ENCODE results near the gene LPCAT3.

LPCAT3 gene

DNA sequence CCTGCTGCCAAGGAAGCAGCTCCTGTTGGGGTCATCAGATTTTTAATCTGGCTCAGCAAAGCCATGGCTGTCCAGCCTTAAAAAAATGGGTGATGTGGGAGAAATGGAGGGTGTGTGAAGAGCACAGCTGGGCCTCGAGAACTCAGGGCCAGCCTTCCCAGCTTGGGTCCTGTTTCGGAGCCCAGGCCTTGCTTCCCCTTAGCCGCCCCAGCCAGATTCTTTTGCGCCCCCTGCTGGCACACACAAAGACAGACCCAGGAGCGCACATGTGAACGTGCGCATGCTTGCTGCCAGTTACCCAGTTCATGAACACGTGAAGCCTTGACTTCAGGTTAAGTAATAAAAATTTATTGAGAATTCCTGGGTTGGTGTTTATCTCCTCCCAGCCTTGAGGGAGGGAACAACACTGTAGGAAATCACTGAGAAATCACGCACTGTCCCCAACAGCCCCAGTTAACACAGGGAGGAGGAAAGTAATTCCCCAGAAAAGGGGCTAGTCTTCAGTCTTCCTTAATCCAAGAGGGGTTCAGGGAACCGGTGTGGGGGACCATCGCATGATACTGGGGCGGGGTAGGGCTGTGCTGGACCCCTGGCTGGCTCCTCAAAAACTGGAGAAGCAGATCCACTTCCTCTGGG lies 53.1 kb downstream of the LPCAT3 start:
- peak; percentile 98 for TF ChIP-seq CTCF (IDR thresholded peaks at IDR 0.05; ENCODE audit: control extremely low read depth, extremely low read depth, low read depth, missing control alignments)
- ChIA-PET POLR2A (interaction anchor here (0.7 to 11.3 kb wide), 4 partner anchors 14 to 98 kb away, joined by 3 to 147 read pairs (median 6); partner anchors contain the start of genes C12orf57, PTPN6, RNU7-1 and SPSB2), CTCF (interaction anchor here (0.6 to 13.5 kb wide), 29 partner anchors 9 to 273 kb away, joined by 3 to 530 read pairs (median 4); partner anchors contain the start of genes C12orf57, PTPN6, RNU7-1 and SPSB2)
- peak; percentile 84 for DNase-seq (ENCODE audit: extremely low spot score)

DNA sequence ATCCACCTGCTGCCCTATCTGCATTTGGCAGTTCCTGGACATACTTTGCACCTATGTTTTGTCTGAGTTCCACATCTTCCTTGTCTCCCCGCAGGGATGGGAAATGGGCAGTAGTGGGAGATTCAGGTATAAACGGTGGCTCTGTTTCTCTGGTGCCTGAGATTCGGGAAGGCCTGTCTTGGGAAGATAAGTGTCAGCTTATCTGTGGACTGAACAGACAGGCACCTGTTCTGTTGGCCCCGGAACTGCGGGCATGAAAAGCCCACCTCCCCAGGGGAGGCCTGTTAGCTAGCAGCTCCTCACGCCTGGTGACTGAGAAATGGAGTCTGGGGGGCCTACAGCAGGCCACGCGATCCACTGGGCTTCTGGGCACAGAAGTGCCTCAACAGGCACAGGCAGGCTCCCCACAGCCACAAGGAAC lies 53.7 kb downstream of the LPCAT3 start:
- TF ChIP-seq CTCF (IDR thresholded peaks at IDR 0.05; ENCODE audit: control extremely low read depth, extremely low read depth, low read depth, missing control alignments) = no peak
- no peak for DNase-seq (ENCODE audit: extremely low spot score)
- POLR2A ChIA-PET = interaction anchor here (0.7 to 11.3 kb wide), 4 partner anchors 13 to 97 kb away, joined by 3 to 147 read pairs (median 6); partner anchors contain the start of genes C12orf57, PTPN6, RNU7-1 and SPSB2
- CTCF ChIA-PET = interaction anchor here (0.6 to 13.5 kb wide), 29 partner anchors 9 to 272 kb away, joined by 3 to 530 read pairs (median 4); partner anchors contain the start of genes C12orf57, PTPN6, RNU7-1 and SPSB2

DNA sequence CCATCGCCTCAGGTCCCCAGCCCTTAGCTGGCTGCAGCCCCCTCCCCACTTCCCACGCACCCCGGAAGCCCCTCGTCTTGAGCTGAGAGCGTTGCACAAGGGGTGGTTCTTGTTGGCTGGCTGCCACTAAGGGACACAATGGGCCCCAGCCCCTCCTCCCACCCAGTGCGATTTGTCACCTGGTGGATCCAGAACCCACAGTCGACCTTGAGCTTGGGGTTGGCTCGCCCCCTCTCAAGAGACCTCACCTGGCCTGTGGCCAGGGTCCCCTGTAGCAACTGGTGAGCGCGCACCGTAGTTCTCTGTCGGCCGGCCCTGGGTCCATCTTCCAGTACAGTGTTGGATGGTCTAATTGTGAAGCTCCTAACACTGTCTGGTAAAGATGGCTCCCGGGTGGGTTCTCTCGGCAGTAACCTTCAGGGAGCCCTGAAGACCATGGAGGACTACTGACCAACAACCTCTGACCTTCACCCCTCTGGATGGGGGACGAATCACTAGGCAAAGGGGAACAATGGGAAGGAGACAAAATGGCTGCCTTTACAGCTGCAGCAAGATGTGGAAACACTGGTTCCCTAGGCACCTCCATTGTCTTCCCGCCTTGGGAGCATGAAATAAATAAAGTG lies 54.4 kb downstream of the LPCAT3 start:
- ChIA-PET CTCF (interaction anchor here (0.9 to 13.5 kb wide), 14 partner anchors 8 to 149 kb away, joined by 3 to 530 read pairs (median 6); partner anchors contain the start of genes C12orf57, PTPN6, RNU7-1 and SPSB2), POLR2A (interaction anchor here (0.7 to 11.3 kb wide), 3 partner anchors 13 to 1063 kb away, joined by 3 to 147 read pairs (median 8); partner anchors contain the start of genes C12orf57, PTPN6 and RNU7-1)
- DNase-seq (ENCODE audit: extremely low spot score) = no peak
- TF ChIP-seq CTCF (IDR thresholded peaks at IDR 0.05; ENCODE audit: control extremely low read depth, extremely low read depth, low read depth, missing control alignments) = no peak

GRCh38 chr12:6963016-6963731 lies 55.1 kb downstream of the LPCAT3 start:
- ChIA-PET CTCF (interaction anchor here (1.7 to 13.5 kb wide), 6 partner anchors 7 to 95 kb away, joined by 12 to 530 read pairs (median 22); partner anchors contain the start of genes C12orf57, PTPN6, RNU7-1 and TPI1), POLR2A (interaction anchor here (0.6 to 11.3 kb wide), 5 partner anchors 12 to 1064 kb away, joined by 3 to 147 read pairs (median 4); partner anchors contain the start of genes C12orf57, PTPN6, RNU7-1 and SPSB2)
- no peak for TF ChIP-seq CTCF (IDR thresholded peaks at IDR 0.05; ENCODE audit: control extremely low read depth, extremely low read depth, low read depth, missing control alignments)
- no peak for DNase-seq (ENCODE audit: extremely low spot score)

- TF ChIP-seq CTCF (IDR thresholded peaks at IDR 0.05; ENCODE audit: control extremely low read depth, extremely low read depth, low read depth, missing control alignments) = no peak
- no peak for DNase-seq (ENCODE audit: extremely low spot score)
- ChIA-PET POLR2A (interaction anchor here (1.1 to 11.3 kb wide), 4 partner anchors 11 to 90 kb away, joined by 3 to 147 read pairs (median 8); partner anchors contain the start of genes C12orf57, PTPN6, RNU7-1 and SPSB2), CTCF (interaction anchor here (1.1 to 13.5 kb wide), 5 partner anchors 7 to 94 kb away, joined by 7 to 530 read pairs (median 8); partner anchors contain the start of genes C12orf57, EMG1, LRRC23 and PHB2)
These were observed 55.8 kb downstream of the LPCAT3 start for GRCh38 chr12:6962285-6963015.

Measured in GM10248 (cell line).